Cardiac muscle cell (in vitro differentiated cells and primary cell): ENCODE data around the gene CORIN. TPM values are rescaled to one million over a fixed set of nuclear protein-coding genes. Genes with fewer than 3 reads are reported as not detected.

Experiments
- DNase-seq, 2 donors: peaks; one replicate each; pipeline versions ENCODE4 v3.0.0 to v3.0.0-alpha.2; 2010 to 2017; ENCODE audit warnings: low read depth in 1 of 2, low spot score in 1 of 2
- H3K27ac ChIP-seq: fragments of 200-600 bp; sonication (generic); 2 replicates; pipeline ENCODE4 v1.5.1; 2016
- H3K27me3 ChIP-seq: fragments of 200-600 bp; sonication (generic); 2 replicates; pipeline ENCODE4 v1.6.0; 2016; ENCODE audit warnings: control low read depth
- H3K36me3 ChIP-seq: fragments of 200-600 bp; sonication (generic); 2 replicates; pipeline ENCODE4 v1.5.1; 2016; ENCODE audit warnings: control low read depth
- H3K4me1 ChIP-seq: fragments of 200-600 bp; sonication (generic); 2 replicates; pipeline ENCODE4 v1.8.1; 2017; ENCODE audit warnings: low read depth, mild to moderate bottlenecking, mixed run types
- H3K4me3 ChIP-seq: fragments of 200-600 bp; sonication (generic); 2 replicates; pipeline ENCODE4 v1.5.1; 2016; ENCODE audit warnings: mild to moderate bottlenecking
- H3K9me3 ChIP-seq: fragments of 200-600 bp; sonication (generic); 2 replicates; pipeline ENCODE4 v1.5.1; 2017; ENCODE audit warnings: low read depth, mild to moderate bottlenecking, control low read depth
- CTCF ChIP-seq: IDR thresholded peaks from 2 replicates; pipeline ENCODE4 v1.5.1; 2012; ENCODE audit warnings: low read depth, mild to moderate bottlenecking, low read length
- polyA plus RNA-seq: library from polyadenylated mRNA; unstranded; fragments of >200 nt; fragmentation: Nextera tagmentation; extraction: Ambion mirVana; gene quantifications from 2 replicates; pipeline ENCODE4 v1.2.1, GENCODE V29; 2016
- total RNA-seq: library from RNA; depleted of rRNA; stranded (reverse); fragments of >200 nt; gene quantifications from 2 replicates; pipeline ENCODE4 v1.2.3, GENCODE V29; 2016

The CORIN gene
- total and polyA plus RNA-seq, 2 experiments from 2014 or later = 110 to 169 TPM

- Histone ChIP-seq H3K36me3 (peaks cover 6% of the 10 kb centered on the region), H3K27ac (no peak overlapping the region), H3K4me3 (no peak overlapping the region), H3K27me3 (no peaks in the 10 kb centered on the region), H3K4me1 (no peaks in the 10 kb centered on the region), H3K9me3 (no peaks in the 10 kb centered on the region)
- no peak for TF ChIP-seq CTCF
- DNase-seq = peak in 1 of 2 donors; percentile 2
Observed at GRCh38 chr4:47612116-47613023, 225.5 kb downstream of the CORIN start.

GRCh38 chr4:47606482-47606881, 231.4 kb downstream of the CORIN start:
- Histone ChIP-seq H3K9me3 (no peaks in the 10 kb centered on the region), H3K27me3 (no peaks in the 10 kb centered on the region), H3K36me3 (peaks cover 3% of the 10 kb centered on the region), H3K4me3 (no peak overlapping the region), H3K27ac (no peak overlapping the region), H3K4me1 (no peaks in the 10 kb centered on the region)
- no peak for DNase-seq
- TF ChIP-seq CTCF = no peak

- Histone ChIP-seq H3K9me3 (no peaks in the 10 kb centered on the region), H3K27me3 (no peaks in the 10 kb centered on the region), H3K4me1 (no peaks in the 10 kb centered on the region), H3K27ac (no peak overlapping the region), H3K4me3 (no peak overlapping the region), H3K36me3 (peaks cover 9% of the 10 kb centered on the region)
- no peak for DNase-seq
- TF ChIP-seq CTCF = no peak
Observed at GRCh38 chr4:47598896-47599295, 239.0 kb downstream of the CORIN start.

- DNase-seq = peak in 1 of 2 donors; percentile 14
- Histone ChIP-seq H3K9me3 (no peaks in the 10 kb centered on the region), H3K27me3 (no peaks in the 10 kb centered on the region), H3K4me1 (no peaks in the 10 kb centered on the region), H3K4me3 (no peak overlapping the region), H3K27ac (no peak overlapping the region), H3K36me3 (peaks cover 6% of the 10 kb centered on the region)
- no peak for TF ChIP-seq CTCF
Observed at GRCh38 chr4:47598320-47598719, 239.5 kb downstream of the CORIN start.

GRCh38 chr4:47597696-47598095, 240.2 kb downstream of the CORIN start:
- Histone ChIP-seq H3K27me3 (no peaks in the 10 kb centered on the region), H3K27ac (no peak overlapping the region), H3K36me3 (peaks cover 11% of the 10 kb centered on the region), H3K4me3 (no peak overlapping the region), H3K9me3 (no peaks in the 10 kb centered on the region), H3K4me1 (no peaks in the 10 kb centered on the region)
- TF ChIP-seq CTCF = no peak
- DNase-seq = no peak
